GM12891 (cell line): ENCODE measurements around the gene MEFV.

Experiments
- PAX5 ChIP-seq: IDR thresholded peaks from 2 replicates; pipeline ENCODE4 v1.6.1; 2011; ENCODE audit warnings: low read length, moderate library complexity, mild to moderate bottlenecking; ENCODE audit not compliant: insufficient read depth, severe bottlenecking
- POLR2A ChIP-seq: IDR thresholded peaks from 2 replicates; pipeline ENCODE4 v1.6.1; 2011; ENCODE audit warnings: low read depth, low read length, control low read depth
- POLR2AphosphoS5 ChIP-seq: IDR thresholded peaks from 2 replicates; pipeline ENCODE4 v1.6.1; 2011; ENCODE audit warnings: low read depth, low read length, control low read depth
- POU2F2 ChIP-seq: IDR thresholded peaks from 2 replicates; pipeline ENCODE4 v1.6.1; 2011; ENCODE audit warnings: low read depth, mild to moderate bottlenecking, control low read depth, low read length, moderate library complexity
- TAF1 ChIP-seq: IDR thresholded peaks from 2 replicates; pipeline ENCODE4 v1.6.1; 2011; ENCODE audit warnings: low read depth, low read length, control low read depth

GRCh38 chr16:3246876-3247275 lies 9.6 kb downstream of the MEFV start:
- no peak for TF ChIP-seq POLR2A
- TF ChIP-seq PAX5: no peak
- TF ChIP-seq POLR2AphosphoS5: no peak
- TF ChIP-seq TAF1: no peak
- TF ChIP-seq POU2F2: no peak
